ENCODE data around the gene GSN. TPM values are rescaled to one million over a fixed set of nuclear protein-coding genes. Genes with fewer than 3 reads are reported as not detected.

The GSN gene
- total and polyA plus RNA-seq, 9 of the 15 experiments (the other 6 are each of a cell fraction or from before 2014, with no cell fraction given), result 0.39 to 16.6 (median 8.2) TPM

DNA sequence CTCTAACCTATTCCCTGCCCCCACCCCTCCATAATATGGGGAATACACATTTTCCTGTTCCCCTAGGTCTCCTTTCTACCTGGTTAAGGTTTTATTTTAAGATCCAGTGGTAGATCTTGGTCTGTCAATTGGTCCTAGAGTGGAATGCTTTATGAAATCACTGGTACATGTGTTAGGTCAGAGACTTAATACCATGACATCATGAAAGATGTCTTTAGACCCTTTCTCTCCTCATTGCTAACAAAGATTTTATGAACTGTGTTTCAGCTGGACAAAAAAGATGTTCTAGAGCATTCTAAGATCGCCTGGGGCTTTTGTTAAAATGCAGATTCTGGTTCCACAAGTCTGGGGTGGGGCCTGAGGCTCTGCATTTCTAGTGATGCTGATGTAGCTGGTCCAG lies 9.1 kb downstream of the GSN start:
- DNase-seq (ENCODE audit: extremely low read depth in 1 of 4, low spot score in 3 of 4), result no peak
- Histone ChIP-seq H2AFZ (ENCODE audit: low read depth, low read length) (no peak overlapping the region), H3K9me1 (ENCODE audit: control insufficient read depth, insufficient read depth, low read length) (no peaks in the 10 kb centered on the region), H3K4me2 (ENCODE audit: insufficient read depth, low read length) (no peak overlapping the region), H3K9me3 (replicated peaks; ENCODE audit: control insufficient read depth, insufficient read depth, low read depth, low read length) (no peaks in the 10 kb centered on the region), H3K27ac (ENCODE audit: extremely low read depth, low read depth, low read length) (no peak overlapping the region), H4K20me1 (replicated peaks; ENCODE audit: control insufficient read depth, insufficient read depth, low read length) (no peaks in the 10 kb centered on the region), H3K36me3 (ENCODE audit: control insufficient read depth, insufficient read depth, low read length) (no peaks in the 10 kb centered on the region), H3K4me1 (replicated peaks in 1 of 2; ENCODE audit: control insufficient read depth in 2 of 2, insufficient read depth in 2 of 2, low read length in 2 of 2) (peaks cover 22 to 29% of the 10 kb centered on the region in 2 experiments; a peak in 4 of 5 replicates), H3K27me3 (ENCODE audit: control insufficient read depth in 2 of 2, insufficient read depth in 2 of 2, low read length in 2 of 2) (no peaks in the 10 kb centered on the region), H3K4me3 (no peak overlapping the region), H3K79me2 (ENCODE audit: control insufficient read depth, insufficient read depth, low read length) (no peaks in the 10 kb centered on the region), H3K9ac (ENCODE audit: insufficient read depth in 1 of 2, low read depth in 2 of 2, low read length in 2 of 2) (no peak overlapping the region)
- in situ Hi-C loops (cut with MboI), result no loop called here
- FAIRE-seq, result no peak
- 15% methylated on average over 1 of the region's 1 CpG for WGBS (ENCODE audit: insufficient coverage, low coverage, missing lambda C conversion rate)
- intact Hi-C loops (cut with micrococcal nuclease), result no loop called here
- BruUV-seq (replicated peaks), result no TSS peak
- ChIA-PET POLR2A (interaction anchor here (0.7 to 1.8 kb wide), 3 partner anchors 8 to 15 kb away, joined by 3 to 8 read pairs (median 4); no protein-coding TSS in a partner anchor), CTCF (ENCODE audit: low intra/inter-chr PET ratio) (no interaction called here)
- TF ChIP-seq CEBPB (tag; IDR thresholded peaks at IDR 0.05), result no peak
- TF ChIP-seq HOXB6 (CRISPR knock-in tag; IDR thresholded peaks at IDR 0.05; ENCODE audit: borderline replicate concordance), result no peak
- no peak for TF ChIP-seq NFIX (CRISPR knock-in tag; IDR thresholded peaks at IDR 0.05; ENCODE audit: low read depth)
- no peak for TF ChIP-seq RHOXF2B (CRISPR knock-in tag; conservative IDR thresholded peaks at IDR 0.05)
- no peak for TF ChIP-seq ZNF707 (CRISPR knock-in tag; conservative IDR thresholded peaks at IDR 0.05)
- TF ChIP-seq ZNF133 (CRISPR knock-in tag; IDR thresholded peaks at IDR 0.05), result no peak
- no peak for TF ChIP-seq CHD1 (IDR thresholded peaks at IDR 0.05; ENCODE audit: low read length)
- no peak for TF ChIP-seq TRIM28 (IDR thresholded peaks at IDR 0.05)
- TF ChIP-seq, protein P1, sequence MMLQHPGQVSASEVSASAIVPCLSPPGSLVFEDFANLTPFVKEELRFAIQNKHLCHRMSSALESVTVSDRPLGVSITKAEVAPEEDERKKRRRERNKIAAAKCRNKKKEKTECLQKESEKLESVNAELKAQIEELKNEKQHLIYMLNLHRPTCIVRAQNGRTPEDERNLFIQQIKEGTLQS (IDR thresholded peaks at IDR 0.05), result no peak
- TF ChIP-seq, protein P1 (CRISPR knock-in tag; conservative IDR thresholded peaks at IDR 0.05), result no peak
- TF ChIP-seq BRD9 (IDR thresholded peaks at IDR 0.05; ENCODE audit: low read depth, partially characterized antibody), result no peak
- no peak for ATAC-seq

All from K562 (cell line).